ENCODE data around the gene LSAMP.

DNA sequence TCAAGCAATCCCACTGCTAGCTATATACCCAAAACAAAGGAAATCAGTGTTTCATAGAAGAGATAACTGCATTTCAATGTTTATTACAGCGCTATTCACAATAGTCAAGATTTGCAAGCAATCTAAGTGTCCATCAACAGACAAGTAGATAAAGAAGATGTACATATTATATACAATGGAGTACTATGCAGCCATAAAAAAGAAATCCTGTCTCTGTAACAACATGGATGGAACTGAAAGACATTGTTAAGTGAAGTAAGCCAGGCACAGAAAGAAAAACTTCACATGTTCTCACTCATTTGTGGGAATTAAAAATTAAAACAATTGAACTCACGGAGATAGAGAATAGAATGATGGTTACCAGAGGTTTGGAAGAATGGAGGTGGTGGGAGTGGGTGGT is 89.2 kb downstream of the LSAMP start:
- TF ChIP-seq CTCF (IDR thresholded peaks at IDR 0.05) = no peak
- TF ChIP-seq POLR2AphosphoS5 (IDR thresholded peaks at IDR 0.05; ENCODE audit: insufficient read depth in 1 of 2, low read depth in 1 of 2) = no peak
- TF ChIP-seq POLR2A (IDR thresholded peaks at IDR 0.05) = no peak
